HTERT RPE-1 (cell line): ENCODE measurements around the gene AHI1.

Experiments used
- in situ Hi-C: fragments of 300-500 bp; cut with MboI; formaldehyde crosslinking; loops from 4 replicates; pipeline ENCODE4 v1.14.3; 2020; ENCODE audit warnings: low sequenced_read_pairs

AHI1 gene

DNA sequence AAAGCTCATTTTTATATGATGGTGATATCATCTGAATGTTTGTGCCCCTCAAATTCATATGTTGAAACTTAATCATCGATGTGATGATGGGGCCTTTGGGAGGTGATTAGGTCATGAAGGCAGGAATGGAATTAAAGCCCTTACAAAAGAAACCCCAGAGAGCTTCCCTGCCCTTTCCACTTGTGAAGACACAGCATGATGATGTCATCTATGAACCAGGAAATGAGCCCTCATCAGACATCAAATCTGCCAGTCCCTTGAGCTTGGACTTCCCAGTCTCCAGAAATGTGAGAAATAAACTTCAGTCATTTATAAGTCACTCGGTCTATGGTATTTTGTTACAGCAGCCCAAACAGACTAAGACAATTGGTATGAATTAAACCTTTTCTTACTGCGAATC lies 163.4 kb downstream of the AHI1 start:
- in situ Hi-C loops, result no loop called here

DNA sequence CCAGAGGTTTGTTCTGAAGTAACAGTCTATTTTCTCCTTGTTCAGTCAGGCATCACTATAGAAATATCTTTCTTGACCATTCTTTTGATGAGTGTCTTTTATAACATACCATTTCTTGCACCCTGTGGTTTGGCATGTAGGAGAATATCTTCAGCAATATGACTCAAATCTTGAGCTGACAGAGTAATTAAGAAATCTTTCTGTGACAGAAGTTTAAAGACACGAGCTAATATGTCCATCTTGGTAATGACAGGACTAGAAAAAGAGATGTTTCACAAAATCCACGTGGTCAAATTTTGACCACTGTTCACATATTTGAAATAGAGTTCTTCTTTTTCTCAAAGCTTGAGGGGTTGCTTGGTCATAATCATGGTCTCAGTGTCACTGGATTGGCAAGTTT lies 166.5 kb downstream of the AHI1 start:
- in situ Hi-C loops, result no loop called here

DNA sequence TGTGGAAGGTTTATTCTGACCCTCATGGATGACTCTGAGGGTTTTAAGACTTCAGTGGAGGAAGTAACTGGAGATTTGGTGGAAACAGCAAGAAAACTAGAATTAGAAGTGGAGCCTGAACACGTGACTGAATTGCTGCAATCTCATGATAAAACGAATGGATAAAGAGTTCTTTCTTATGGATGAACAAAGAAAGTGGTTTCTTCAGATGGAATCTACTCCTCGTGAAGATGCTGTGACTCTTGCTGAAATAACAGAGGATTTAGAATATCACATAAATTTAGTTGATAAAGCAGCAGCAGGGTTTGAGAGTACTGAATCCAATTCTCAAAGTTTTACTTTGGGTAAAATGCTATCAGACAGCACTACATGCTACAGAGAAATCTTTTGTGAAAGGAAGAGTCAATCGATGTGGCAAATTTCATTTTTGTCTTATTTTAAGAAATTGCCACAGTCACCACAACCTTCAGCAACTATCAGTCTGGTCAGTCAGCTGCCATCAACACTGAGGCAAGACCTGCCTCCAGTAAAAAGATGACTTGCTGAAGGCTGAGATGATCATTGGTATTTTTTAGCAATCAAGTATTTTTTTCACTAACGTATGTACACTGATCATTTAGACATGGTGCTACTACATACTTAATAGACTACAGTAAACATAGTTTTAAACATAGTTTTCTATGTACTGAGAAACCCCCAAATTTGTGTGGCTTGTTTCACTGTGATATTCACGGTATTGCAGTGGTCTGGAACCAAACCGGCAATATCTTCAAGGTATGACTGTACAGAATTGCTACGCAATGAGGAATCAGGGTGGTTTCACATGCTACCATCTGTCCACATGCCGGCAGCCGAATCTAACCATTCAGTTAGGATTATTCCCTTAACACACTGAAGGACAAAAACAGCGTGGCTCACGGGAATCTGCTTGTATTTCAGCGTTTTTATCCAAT lies 167.4 kb downstream of the AHI1 start:
- in situ Hi-C loops, result no loop called here

DNA sequence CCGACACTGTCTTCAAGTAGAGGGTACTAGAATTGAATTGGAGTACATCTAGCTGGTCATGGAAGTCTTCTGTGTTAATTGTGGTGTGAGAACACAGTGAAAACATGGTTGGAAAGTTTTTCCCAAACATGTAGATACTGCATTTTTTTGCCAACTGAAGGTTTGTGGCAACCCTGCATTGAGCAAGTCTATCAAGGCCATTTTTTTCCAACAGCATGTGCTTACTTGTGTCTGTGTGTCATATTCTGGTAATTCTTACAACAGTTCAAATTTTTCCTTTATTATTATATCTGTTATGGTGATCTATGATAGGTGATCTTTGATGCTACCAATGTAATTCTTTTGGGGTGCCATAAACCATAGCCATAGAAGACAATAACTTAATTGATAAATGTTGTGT lies 169.4 kb downstream of the AHI1 start:
- in situ Hi-C loops, result no loop called here

DNA sequence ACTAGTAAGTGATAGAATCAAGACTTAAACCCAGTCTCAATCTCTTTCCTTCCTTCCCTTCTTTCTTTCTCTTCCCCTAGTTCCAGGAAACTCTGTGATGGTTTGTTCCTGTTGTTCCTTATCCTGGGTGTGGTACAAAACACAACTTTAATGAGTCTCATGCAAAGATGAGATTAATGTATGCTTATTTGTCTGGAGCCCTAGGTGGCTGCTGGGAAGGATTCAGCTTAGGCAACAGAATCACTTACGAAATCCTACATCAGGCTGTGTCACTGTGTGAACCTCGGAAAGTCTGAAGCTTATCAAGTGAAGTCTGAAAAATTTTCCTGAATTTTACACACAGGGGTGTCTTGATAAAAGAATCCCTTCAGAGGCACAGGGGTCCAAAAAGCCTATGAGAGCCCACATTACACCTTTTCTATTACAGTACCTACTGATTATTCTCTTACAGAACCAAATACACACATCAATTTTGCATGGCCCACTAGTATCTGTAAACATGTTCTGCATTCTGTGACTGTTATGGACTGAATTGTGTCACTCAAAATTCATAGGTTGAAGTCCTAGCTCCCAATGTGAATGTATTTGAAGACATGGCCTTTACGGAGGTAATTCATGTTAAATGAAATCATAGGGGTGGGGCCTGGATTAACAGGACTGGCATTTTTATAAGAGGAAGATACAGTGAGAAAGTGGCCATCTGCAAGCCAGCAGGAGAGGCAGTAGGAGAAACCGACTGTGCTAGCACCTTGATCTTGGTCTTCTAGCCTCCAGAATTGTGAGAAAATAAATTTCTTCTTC lies 171.7 kb downstream of the AHI1 start:
- in situ Hi-C loops, result no loop called here

DNA sequence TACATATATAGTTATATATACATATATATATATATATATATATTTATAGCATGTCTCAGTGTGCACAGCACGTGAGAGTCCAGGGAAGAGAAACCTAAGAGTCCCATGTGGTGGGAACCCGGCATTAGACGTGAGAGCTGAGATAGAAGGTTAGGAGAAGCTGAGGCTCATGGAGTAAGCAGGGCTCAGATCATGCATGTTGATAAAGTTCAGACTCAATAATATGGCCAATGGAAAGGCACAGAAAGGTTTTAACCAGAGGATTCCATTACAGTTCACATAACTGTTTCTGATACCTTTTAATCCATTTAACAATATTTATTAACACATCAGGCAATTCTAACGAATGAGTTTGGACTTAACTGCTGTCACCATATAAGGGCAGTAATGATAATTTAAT lies 173.0 kb downstream of the AHI1 start:
- in situ Hi-C loops, result no loop called here

DNA sequence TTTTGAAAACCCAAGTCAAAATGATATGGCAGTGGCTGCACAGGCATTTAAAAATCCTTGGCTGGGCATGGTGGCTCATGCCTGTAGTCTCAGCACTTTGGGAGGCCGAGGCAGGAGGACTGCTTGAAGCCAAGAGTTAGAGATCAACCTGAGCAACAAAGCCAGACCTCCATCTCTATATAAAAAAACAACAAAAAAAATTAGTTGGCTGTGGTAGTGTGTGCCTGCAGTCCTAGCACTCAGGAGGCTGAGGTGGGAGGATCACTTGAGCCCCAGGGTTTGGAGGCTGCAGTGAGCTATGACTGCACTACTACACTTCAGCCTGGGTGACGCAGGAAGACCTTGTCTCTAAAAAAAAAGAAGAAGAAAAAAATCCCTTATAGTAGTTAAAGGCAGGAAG lies 173.6 kb downstream of the AHI1 start:
- in situ Hi-C loops, result no loop called here

DNA sequence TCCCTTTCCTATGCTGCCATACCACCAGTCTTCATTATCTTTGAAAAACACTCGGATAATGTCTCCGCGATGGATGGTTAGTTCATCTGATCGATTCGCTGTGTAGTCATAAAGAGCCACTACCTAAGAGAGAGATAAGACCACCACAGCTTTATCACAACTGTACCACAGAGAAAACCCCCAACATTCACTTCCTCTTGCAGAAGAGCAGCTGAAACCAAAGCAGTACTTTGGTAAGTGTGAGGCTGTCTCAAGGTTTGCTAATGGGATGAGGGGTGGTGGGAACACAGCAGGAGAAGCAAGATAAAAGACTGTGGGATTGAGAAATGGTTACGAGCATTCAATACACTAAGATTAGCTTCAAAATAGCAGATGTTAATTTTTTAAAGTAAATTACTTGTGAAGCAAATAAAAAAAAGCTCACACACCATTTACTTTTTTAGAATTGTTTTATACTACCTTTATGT lies 174.3 kb downstream of the AHI1 start:
- in situ Hi-C loops, result no loop called here

DNA sequence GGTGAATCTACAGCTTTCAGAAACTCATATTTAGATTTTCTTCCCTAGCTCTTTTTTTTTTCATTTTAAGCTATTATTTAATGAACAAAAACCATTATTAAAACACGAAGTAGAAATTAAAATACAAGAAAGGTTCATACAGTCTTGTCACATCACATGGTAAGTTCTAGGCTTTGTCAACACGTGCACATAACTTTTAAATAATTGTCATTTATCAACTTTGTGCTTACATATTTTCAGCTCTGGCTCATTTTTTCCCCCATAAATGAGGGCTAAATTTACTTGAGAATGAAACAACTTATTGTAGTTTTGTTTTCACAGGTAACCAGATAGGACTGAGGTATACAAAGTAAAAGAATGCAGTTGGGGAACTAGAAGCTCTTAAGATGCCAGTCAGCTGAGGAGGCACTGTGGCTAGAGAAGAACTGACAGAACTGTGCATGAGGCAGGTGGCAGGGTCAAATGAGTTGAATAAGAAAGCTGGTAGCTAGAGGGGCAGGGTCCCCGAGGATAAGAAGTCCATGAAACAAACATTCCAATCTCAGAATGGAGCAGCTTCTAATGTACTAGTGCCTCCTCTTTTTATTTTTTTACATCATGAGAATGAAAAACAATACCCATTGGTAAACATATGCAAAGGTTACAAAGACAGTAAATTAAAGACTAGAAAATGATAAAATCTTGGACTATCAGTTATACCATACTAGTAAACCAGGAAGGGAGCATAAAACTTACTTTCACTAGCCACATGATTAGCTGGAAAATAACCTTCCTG lies 174.9 kb downstream of the AHI1 start:
- in situ Hi-C loops, result no loop called here

DNA sequence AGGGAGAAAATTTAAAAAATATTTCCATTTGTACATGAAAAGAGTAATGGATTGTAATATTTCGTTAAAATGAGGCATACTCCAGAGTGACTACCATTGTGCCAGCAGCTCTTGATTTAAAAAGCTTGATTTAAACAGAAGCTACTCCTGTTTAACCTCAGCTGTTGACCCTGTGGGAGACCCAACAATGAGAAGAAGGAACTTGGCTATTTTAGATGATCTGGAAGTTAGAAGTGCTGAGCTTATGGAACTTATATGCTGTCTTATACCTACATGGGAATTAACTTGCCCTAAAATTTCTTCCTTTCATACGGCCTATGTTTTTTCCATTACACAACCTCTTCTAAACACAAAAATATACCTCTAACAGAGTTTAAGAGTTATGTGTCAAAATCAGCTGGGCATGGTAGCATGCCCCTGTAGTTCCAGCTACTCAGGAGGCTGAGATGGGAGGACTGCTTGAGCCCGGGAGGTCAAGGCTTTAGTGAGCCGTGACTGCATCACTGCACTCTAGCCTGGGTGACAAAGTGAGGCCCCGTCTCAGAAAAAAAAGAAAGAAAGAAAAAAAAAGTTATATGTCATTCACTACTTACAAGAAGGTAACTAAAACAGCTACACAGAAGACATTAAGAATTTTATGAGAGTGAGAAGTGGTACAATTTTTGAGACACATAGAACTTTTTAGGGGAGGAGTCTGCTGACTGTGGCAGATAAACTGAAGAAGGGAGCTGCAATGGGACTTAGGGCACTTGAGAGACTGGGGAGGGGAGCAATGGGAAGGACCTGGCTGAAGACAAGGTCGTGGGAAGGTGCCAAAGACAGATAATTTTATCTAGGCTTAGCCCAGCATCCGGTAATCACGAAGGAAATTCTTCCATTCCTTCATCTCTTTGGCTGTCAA lies 176.6 kb downstream of the AHI1 start:
- in situ Hi-C loops, result no loop called here

DNA sequence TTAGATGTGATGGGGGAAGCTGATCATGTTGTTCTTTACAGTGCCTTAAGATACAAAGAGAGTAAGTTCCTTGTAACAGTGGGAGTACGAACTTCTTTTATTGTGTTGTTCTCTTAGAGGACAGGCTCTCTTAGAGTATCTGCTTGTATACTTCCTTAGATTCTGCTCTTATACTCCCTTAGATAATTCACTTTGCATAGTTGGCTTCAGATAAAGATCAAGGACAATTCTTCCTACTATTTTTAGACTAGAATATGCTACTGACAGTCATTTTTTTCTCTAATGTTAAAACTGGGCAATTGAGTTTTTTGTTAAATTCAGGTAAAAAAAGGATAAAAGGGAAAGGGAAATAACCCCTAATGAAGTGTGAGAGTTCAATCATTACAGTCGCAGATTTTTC lies 177.7 kb downstream of the AHI1 start:
- in situ Hi-C loops, result no loop called here

DNA sequence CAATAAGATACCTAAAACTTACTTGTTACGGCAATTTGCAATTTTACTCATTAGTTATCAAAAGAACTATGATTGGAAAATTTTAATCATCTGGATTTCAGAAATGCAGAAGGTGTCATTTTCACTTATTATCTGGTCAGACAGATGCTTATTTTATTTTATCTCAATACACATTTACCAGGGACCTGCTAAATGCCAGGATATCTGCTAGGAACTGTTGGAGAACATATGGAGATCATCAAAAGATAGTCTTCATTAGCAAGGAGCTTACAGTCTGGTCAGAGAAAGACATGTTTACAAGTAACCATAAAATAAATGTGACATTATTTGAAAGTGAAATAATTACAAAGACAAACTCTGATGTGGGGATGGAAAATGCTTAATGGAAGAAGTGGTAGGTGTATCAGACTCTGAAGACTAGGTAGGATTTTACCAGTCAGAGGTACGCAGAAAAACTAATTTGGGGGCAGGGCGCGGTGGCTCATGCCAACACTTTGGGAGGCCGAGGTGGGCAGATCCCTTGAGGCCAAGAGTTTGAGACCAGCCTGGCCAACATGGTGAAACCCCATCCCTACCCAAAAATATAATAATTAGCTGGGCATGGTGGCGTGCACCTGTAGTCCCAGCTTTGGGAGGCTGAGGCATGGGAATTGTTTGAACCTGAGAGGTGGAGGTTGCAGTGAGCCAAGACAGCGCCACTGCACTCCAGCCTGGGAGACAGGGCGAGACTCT lies 178.6 kb downstream of the AHI1 start:
- in situ Hi-C loops, result no loop called here

DNA sequence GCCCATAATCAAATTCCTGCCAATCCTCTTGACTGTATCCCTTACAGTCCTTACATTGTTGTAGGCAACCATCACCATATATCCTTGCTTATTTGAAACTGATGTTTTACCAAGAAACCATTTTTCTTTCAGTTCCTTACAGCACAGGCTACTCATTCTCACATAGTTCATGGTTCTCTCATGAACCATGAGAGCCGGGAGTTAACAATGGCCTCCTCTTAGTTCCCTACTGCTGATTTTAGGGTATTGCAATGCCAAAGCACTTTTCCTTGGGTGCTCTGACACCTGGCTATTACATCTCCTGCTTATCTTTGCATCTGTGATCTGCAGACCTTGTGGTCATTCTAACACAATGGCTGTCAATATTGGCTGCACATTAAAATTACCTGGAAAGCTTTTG lies 183.0 kb downstream of the AHI1 start:
- in situ Hi-C loops, result no loop called here

DNA sequence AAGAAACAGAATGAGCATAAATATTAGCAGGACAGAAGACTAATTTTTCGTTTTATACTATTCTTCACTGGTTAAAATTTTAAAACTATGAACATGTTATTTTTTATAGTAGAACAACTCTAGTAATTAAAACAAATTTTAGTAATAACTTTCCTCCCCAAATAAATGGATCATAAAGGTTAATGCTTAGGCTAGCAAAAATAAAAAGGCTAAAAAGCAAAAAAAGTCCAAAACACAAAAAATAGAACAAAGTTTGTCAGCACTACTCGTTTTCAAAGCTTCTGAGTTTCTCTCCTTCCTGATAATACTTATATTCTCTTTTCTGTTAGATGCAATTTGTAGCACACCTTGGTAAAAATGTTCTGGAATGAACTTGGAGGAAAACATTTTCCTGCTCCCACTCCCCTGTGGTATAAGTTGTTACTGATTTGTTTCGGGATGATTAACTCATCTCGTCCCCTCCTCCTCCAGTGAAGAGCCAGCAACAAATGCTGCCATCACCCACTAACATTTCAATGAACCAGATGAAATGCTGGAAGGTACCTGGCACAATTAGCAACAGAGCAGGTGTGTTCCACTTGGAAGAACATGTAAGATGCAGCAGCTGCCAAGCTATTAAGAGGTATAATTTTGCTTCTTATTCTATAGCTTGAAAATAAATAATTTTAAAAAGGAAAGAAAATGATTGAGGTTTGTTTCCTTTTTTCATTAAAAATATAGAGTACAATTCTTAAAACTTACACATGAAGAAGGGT lies 185.9 kb downstream of the AHI1 start:
- in situ Hi-C loops, result no loop called here

DNA sequence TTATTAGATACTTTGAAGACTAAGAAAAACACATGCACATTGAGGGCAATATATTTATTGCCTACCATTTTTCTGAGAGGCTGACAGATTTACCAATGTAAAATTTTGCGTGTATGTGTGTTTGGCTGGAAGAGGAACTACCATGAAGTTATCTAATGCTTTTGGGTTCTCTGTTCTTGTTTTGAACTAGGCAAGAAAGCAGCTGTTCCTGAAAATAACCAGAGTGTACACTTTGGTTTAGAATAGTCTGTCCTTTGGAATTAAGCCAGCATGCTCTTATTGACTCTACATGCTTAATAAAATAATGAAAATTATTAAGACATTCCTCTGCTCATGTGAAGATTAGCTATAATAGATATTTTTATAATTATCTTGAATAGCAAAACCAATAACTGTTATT lies 187.2 kb downstream of the AHI1 start:
- in situ Hi-C loops, result no loop called here

DNA sequence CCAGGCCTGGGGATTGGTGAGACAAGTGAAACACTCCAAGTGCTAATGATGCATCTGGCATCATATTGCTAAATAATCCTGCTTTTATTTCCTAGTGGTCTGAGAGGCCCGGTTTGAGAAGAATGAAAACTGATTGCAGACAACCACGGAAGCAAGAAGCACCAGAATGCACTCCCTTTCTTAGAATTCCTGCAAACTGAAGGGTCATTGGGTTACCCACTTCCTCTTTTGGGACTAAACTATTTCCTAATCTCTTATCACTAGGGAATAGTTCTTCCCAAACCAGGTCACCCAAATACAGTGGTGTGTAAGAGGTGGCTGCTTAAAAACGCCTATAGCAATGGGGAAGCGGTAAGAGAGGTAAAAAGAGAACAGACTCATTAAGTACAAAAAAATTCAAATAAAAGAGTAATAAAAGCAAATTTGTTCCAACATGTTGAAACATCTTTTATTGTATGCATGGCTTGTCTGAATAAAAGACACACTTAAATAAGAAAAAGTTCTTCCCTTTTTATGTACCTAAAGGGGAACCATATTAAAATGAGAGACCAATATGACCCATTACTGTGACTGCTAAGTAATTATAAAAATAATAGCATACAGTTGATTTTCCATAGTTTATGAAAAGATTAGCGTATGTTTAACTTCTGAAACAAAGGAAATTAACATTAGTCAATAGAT lies 190.7 kb downstream of the AHI1 start:
- in situ Hi-C loops, result no loop called here

DNA sequence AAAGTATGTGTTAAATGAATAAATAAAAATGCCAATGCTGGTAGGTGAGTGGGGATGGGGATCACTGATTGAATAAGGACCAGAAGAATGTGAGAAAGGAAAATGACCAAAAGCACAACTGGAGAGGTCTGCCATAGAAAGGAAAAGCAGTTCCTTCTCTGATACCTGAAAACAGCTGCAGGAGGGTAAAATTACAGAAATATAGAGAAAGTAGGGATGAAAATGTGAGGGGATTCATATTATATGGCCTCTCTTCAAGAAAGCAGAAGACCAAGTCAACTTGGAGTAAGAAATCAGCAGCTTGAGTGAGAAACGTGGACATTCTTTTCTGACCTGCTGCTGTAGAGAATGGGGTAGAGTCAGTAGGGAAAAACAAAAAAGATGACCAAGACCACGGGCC lies 191.4 kb downstream of the AHI1 start:
- in situ Hi-C loops, result no loop called here

DNA sequence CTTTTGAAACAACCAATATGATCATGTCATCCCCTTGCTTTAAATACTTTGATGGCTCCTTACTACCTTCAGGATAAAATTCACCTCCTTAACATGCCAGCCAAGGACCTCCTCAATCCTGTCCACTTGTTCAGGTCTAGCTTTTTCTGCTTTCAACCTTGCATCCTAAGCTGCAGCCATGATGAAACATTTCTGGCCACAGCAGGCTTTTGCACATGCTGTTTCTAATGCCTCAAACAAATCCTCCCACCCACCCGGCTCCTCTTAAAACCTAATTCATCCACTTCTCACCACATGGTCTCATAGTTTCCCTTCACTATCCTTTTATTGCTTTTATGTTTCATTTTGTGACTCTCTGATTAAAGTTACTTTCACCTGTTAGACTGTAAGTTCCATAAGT lies 191.9 kb downstream of the AHI1 start:
- in situ Hi-C loops, result no loop called here
